HG03039 (cell line): Measurements from ENCODE around the gene CFAP100.

Source experiments
- ATAC-seq: cut with Tn5 transposase; IDR thresholded peaks from one replicate; pipeline ENCODE4 v1.9.1; 2021; ENCODE audit warnings: mild to moderate bottlenecking, moderate library complexity; ENCODE audit not compliant: unreplicated experiment

The CFAP100 gene

GRCh38 chr3:126356373-126357264, 38.1 kb upstream of the CFAP100 start:
- no peak for ATAC-seq

GRCh38 chr3:126357295-126358037, 37.2 kb upstream of the CFAP100 start, which contains the start of gene KLF15:
Gene KLF15, minus strand, starts transcription at chr3:126357408. Its CDS starts 4,486 bp downstream, at chr3:126352922.
- ATAC-seq = peak; percentile 85

GRCh38 chr3:126358038-126358815, 36.5 kb upstream of the CFAP100 start:
- ATAC-seq = no peak

- no peak for ATAC-seq
Observed at GRCh38 chr3:126358816-126359181, 35.9 kb upstream of the CFAP100 start.

GRCh38 chr3:126360046-126360713, 34.5 kb upstream of the CFAP100 start:
- ATAC-seq = no peak

- ATAC-seq = no peak
Observed at GRCh38 chr3:126360714-126361060, 34.0 kb upstream of the CFAP100 start.

- ATAC-seq = no peak
Observed at GRCh38 chr3:126361211-126361610, 33.5 kb upstream of the CFAP100 start.

GRCh38 chr3:126364130-126364695, 30.5 kb upstream of the CFAP100 start:
- no peak for ATAC-seq

GRCh38 chr3:126364731-126365301, 29.9 kb upstream of the CFAP100 start:
- no peak for ATAC-seq

GRCh38 chr3:126365351-126366277, 29.1 kb upstream of the CFAP100 start:
- ATAC-seq = no peak

- no peak for ATAC-seq
Observed at GRCh38 chr3:126367316-126367805, 27.3 kb upstream of the CFAP100 start.

- ATAC-seq = no peak
Observed at GRCh38 chr3:126369490-126369889, 25.2 kb upstream of the CFAP100 start.

GRCh38 chr3:126370055-126370454, 24.7 kb upstream of the CFAP100 start:
- no peak for ATAC-seq

GRCh38 chr3:126370606-126371005, 24.1 kb upstream of the CFAP100 start:
- ATAC-seq = no peak

- ATAC-seq = no peak
Observed at GRCh38 chr3:126371096-126371705, 23.5 kb upstream of the CFAP100 start.

GRCh38 chr3:126372413-126373145, 22.1 kb upstream of the CFAP100 start:
- ATAC-seq = no peak

- no peak for ATAC-seq
Observed at GRCh38 chr3:126373146-126373613, 21.5 kb upstream of the CFAP100 start.
